Measurements from ENCODE around the gene NNT.
"Not testable (repeated sequence)": the region's sequence is repeated elsewhere in the genome, so short reads cannot be mapped to it uniquely, and the experiment has no call there.

The NNT gene

GRCh38 chr5:43582082-43583005 is 20.6 kb upstream of the NNT start:
- DNase-seq (ENCODE audit: low read depth in 3 of 3), result no peak

GRCh38 chr5:43583724-43584123 is 19.3 kb upstream of the NNT start:
- DNase-seq (ENCODE audit: low read depth in 3 of 3), result no peak

- DNase-seq (ENCODE audit: low read depth in 3 of 3), result no peak
Observed at GRCh38 chr5:43584166-43584699, 18.7 kb upstream of the NNT start.

- no peak for DNase-seq (ENCODE audit: low read depth in 3 of 3)
Observed at GRCh38 chr5:43588842-43589241, 14.1 kb upstream of the NNT start.

- DNase-seq (ENCODE audit: low read depth in 3 of 3), result no peak
Observed at GRCh38 chr5:43589310-43589709, 13.7 kb upstream of the NNT start.

- no peak for DNase-seq (ENCODE audit: low read depth in 3 of 3)
Observed at GRCh38 chr5:43590700-43591099, 12.3 kb upstream of the NNT start.

GRCh38 chr5:43592363-43592762 is 10.6 kb upstream of the NNT start:
- no peak for DNase-seq (ENCODE audit: low read depth in 3 of 3)

GRCh38 chr5:43598927-43599326 is 4.1 kb upstream of the NNT start:
- not testable (repeated sequence) for DNase-seq (ENCODE audit: low read depth in 3 of 3)

GRCh38 chr5:43601454-43602260 is 1.3 kb upstream of the NNT start:
- DNase-seq (ENCODE audit: low read depth in 3 of 3), result no peak

GRCh38 chr5:43603344-43604217 is 601 bp downstream of the NNT start:
- peak; percentile 44 to 71 (median 56) for DNase-seq (ENCODE audit: low read depth in 3 of 3)

GRCh38 chr5:43604699-43605098 is 1.7 kb downstream of the NNT start:
- DNase-seq (ENCODE audit: low read depth in 3 of 3), result no peak

GRCh38 chr5:43606351-43606750 is 3.4 kb downstream of the NNT start:
- no peak for DNase-seq (ENCODE audit: low read depth in 3 of 3)

GRCh38 chr5:43608406-43608805 is 5.4 kb downstream of the NNT start:
- no peak for DNase-seq (ENCODE audit: low read depth in 3 of 3)

GRCh38 chr5:43609752-43610151 is 6.8 kb downstream of the NNT start:
- DNase-seq (ENCODE audit: low read depth in 3 of 3), result no peak

- no peak for DNase-seq (ENCODE audit: low read depth in 3 of 3)
Observed at GRCh38 chr5:43613370-43613769, 10.4 kb downstream of the NNT start.

- no peak for DNase-seq (ENCODE audit: low read depth in 3 of 3)
Observed at GRCh38 chr5:43615445-43616184, 12.6 kb downstream of the NNT start.

- DNase-seq (ENCODE audit: low read depth in 3 of 3), result no peak
Observed at GRCh38 chr5:43616535-43616934, 13.6 kb downstream of the NNT start.

- no peak for DNase-seq (ENCODE audit: low read depth in 3 of 3)
Observed at GRCh38 chr5:43619380-43619779, 16.4 kb downstream of the NNT start.

GRCh38 chr5:43619911-43620310 is 16.9 kb downstream of the NNT start:
- no peak for DNase-seq (ENCODE audit: low read depth in 3 of 3)

- no peak for DNase-seq (ENCODE audit: low read depth in 3 of 3)
Observed at GRCh38 chr5:43620944-43621505, 18.0 kb downstream of the NNT start.

GRCh38 chr5:43622074-43622473 is 19.1 kb downstream of the NNT start:
- no peak for DNase-seq (ENCODE audit: low read depth in 3 of 3)
